CD4-positive, alpha-beta T cell treated with Interleukin-17A for 4 hours (primary cell): ENCODE results near the gene BAG2.

ENCODE experiments used
- DNase-seq: peaks from one replicate; pipeline ENCODE4 v3.0.0-alpha.2; 2020; ENCODE audit warnings: mixed read lengths

The BAG2 gene

GRCh38 chr6:57174511-57174907, 2.4 kb downstream of the BAG2 start:
- DNase-seq: no peak

- DNase-seq: no peak
Measured at GRCh38 chr6:57177545-57178265, 5.6 kb downstream of the BAG2 start.

GRCh38 chr6:57180596-57180995, 8.5 kb downstream of the BAG2 start:
- DNase-seq: no peak

GRCh38 chr6:57182017-57182432, 9.9 kb downstream of the BAG2 start:
- DNase-seq: no peak

GRCh38 chr6:57183336-57183735, 11.2 kb downstream of the BAG2 start:
- DNase-seq: no peak

- no peak for DNase-seq
Measured at GRCh38 chr6:57190140-57190539, 18.0 kb downstream of the BAG2 start.

GRCh38 chr6:57193177-57193576, 21.1 kb downstream of the BAG2 start:
- no peak for DNase-seq

- DNase-seq: no peak
Measured at GRCh38 chr6:57195457-57195856, 23.3 kb downstream of the BAG2 start.

- DNase-seq: no peak
Measured at GRCh38 chr6:57198926-57199636, 27.0 kb downstream of the BAG2 start.

- DNase-seq: no peak
Measured at GRCh38 chr6:57201718-57202117, 29.6 kb downstream of the BAG2 start.

GRCh38 chr6:57205550-57206328, 33.6 kb downstream of the BAG2 start:
- no peak for DNase-seq

GRCh38 chr6:57207141-57207540, 35.0 kb downstream of the BAG2 start:
- no peak for DNase-seq

- no peak for DNase-seq
Measured at GRCh38 chr6:57207872-57208271, 35.7 kb downstream of the BAG2 start.

- no peak for DNase-seq
Measured at GRCh38 chr6:57209030-57209429, 36.9 kb downstream of the BAG2 start.

- DNase-seq: no peak
Measured at GRCh38 chr6:57210060-57210459, 37.9 kb downstream of the BAG2 start.

- DNase-seq: no peak
Measured at GRCh38 chr6:57215260-57215659, 43.1 kb downstream of the BAG2 start.

- no peak for DNase-seq
Measured at GRCh38 chr6:57216235-57217101, 44.3 kb downstream of the BAG2 start.

GRCh38 chr6:57217270-57217669, 45.1 kb downstream of the BAG2 start:
- DNase-seq: no peak

GRCh38 chr6:57220083-57220703, 48.1 kb downstream of the BAG2 start:
- no peak for DNase-seq

GRCh38 chr6:57221191-57221935, 49.2 kb downstream of the BAG2 start:
- DNase-seq: peak; percentile 70

GRCh38 chr6:57221936-57222742, 50.0 kb downstream of the BAG2 start, which contains the start of gene RAB23:
Gene RAB23, minus strand, starts transcription at chr6:57222307. Its CDS starts 11,927 bp downstream, at chr6:57210380.
- peak; percentile 86 for DNase-seq
